A673 (cell line): ENCODE results near the gene THSD7B.

Source experiments
- EZH2 ChIP-seq: fragments of 200-600 bp; sonication (generic); IDR thresholded peaks from 2 replicates; pipeline ENCODE4 v1.6.1; 2017; ENCODE audit warnings: borderline replicate concordance, low read depth, mild to moderate bottlenecking, mixed read lengths, antibody characterized with exemption, low read length; ENCODE audit not compliant: poor library complexity, severe bottlenecking
- TF ChIP-seq, protein P1 (sequence below): fragments of 300-800, 200-600 bp; sonication (generic); conservative IDR thresholded peaks from 2 replicates; pipeline ENCODE4 v1.5.1; 2017; ENCODE audit warnings: low read depth, mild to moderate bottlenecking, antibody characterized with exemption, low read length, moderate library complexity, mixed read lengths

DNA sequence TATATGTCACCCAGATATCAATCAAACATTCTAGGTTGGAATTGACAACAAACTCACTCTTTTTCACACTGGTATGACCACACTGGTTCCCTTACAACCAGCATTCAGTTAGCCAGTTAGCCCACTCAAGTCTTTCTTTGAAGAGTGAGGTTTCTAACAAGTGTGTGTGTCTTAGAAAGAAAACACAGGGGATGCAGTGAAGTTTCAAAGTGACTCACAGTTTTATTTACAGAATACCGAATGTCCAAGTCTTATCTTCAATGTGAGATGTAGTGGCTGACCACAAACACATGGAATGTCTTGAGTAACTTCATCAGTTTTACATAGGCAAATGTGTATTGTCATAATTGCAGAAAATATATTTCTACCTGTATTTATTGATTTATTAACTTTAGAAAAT, 924.2 kb downstream of the THSD7B start:
- TF ChIP-seq, protein P1, sequence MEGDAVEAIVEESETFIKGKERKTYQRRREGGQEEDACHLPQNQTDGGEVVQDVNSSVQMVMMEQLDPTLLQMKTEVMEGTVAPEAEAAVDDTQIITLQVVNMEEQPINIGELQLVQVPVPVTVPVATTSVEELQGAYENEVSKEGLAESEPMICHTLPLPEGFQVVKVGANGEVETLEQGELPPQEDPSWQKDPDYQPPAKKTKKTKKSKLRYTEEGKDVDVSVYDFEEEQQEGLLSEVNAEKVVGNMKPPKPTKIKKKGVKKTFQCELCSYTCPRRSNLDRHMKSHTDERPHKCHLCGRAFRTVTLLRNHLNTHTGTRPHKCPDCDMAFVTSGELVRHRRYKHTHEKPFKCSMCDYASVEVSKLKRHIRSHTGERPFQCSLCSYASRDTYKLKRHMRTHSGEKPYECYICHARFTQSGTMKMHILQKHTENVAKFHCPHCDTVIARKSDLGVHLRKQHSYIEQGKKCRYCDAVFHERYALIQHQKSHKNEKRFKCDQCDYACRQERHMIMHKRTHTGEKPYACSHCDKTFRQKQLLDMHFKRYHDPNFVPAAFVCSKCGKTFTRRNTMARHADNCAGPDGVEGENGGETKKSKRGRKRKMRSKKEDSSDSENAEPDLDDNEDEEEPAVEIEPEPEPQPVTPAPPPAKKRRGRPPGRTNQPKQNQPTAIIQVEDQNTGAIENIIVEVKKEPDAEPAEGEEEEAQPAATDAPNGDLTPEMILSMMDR: no peak
- no peak for TF ChIP-seq EZH2
